ENCODE data around the gene NDEL1. TPM values are rescaled to one million over a fixed set of nuclear protein-coding genes. Genes with fewer than 3 reads are reported as not detected.

The NDEL1 gene
- total RNA-seq, 1 experiment from 2014 or later = 39.2 TPM

- no peak for ATAC-seq
- no TSS peak for BruUV-seq (replicated peaks)
- Histone ChIP-seq H3K9ac (ENCODE audit: low read length) (no peak overlapping the region), H3K27ac (ENCODE audit: low read depth, low read length) (no peak overlapping the region), H3K9me2 (ENCODE audit: insufficient read depth) (no peaks in the 10 kb centered on the region), H3K79me2 (ENCODE audit: insufficient read depth, low read length) (no peaks in the 10 kb centered on the region), H3K9me3 (ENCODE audit: control insufficient read depth in 1 of 2, insufficient read depth in 1 of 2, low read depth in 1 of 2, low read length in 2 of 2) (no peaks in the 10 kb centered on the region), H2AFZ (ENCODE audit: low read depth, low read length, poor library complexity, severe bottlenecking) (no peak overlapping the region), H3K4me2 (ENCODE audit: low read length) (no peak overlapping the region), H4K20me1 (ENCODE audit: insufficient read depth) (no peaks in the 10 kb centered on the region), H3K36me3 (ENCODE audit: control insufficient read depth in 1 of 2, insufficient read depth in 2 of 2, low read length in 2 of 2) (no peaks in the 10 kb centered on the region), H3K4me3 (replicated peaks in 1 of 2; ENCODE audit: low read depth in 1 of 2, low read length in 2 of 2) (no peak overlapping the region), H3K27me3 (ENCODE audit: insufficient read depth, low read length) (peaks cover 6% of the 10 kb centered on the region; the same call in 1 of the 2 replicates), H3K4me1 (ENCODE audit: control insufficient read depth in 1 of 2, insufficient read depth in 2 of 2, low read length in 2 of 2) (peaks cover 6 to 10% of the 10 kb centered on the region in 2 experiments)
- TF ChIP-seq, protein P1, sequence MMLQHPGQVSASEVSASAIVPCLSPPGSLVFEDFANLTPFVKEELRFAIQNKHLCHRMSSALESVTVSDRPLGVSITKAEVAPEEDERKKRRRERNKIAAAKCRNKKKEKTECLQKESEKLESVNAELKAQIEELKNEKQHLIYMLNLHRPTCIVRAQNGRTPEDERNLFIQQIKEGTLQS (IDR thresholded peaks at IDR 0.05) = no peak
- TF ChIP-seq CBX3 (IDR thresholded peaks at IDR 0.05; ENCODE audit: low read depth) (no peak), CEBPB (IDR thresholded peaks at IDR 0.05; ENCODE audit: low read depth) (no peak), ZBTB33 (IDR thresholded peaks at IDR 0.05; ENCODE audit: extremely low read depth, insufficient replicate concordance, low read length) (no peak), YY1 (IDR thresholded peaks at IDR 0.05; ENCODE audit: extremely low read depth, insufficient replicate concordance, low read depth, low read length) (no peak), JUND (IDR thresholded peaks at IDR 0.05) (no peak), FOSL1 (IDR thresholded peaks at IDR 0.05; ENCODE audit: low read depth) (no peak)
- DNase-seq (ENCODE audit: low read depth, low spot score) = no peak
- RAD21 ChIA-PET (ENCODE audit: low non-redundant PET in 1 of 2, low total read pairs in 2 of 2, uncharacterized antibody in 2 of 2, unreplicated experiment in 2 of 2) = no interaction called here
- CTCF ChIA-PET = no interaction called here
- intact Hi-C loops (cut with micrococcal nuclease) = no loop called here
- POLR2A ChIA-PET = interaction anchor here (1.2 kb wide), 1 partner anchor 18 kb away, joined by 3 read pairs; the partner anchor contains the start of gene NDEL1
These were observed 17.9 kb upstream of the NDEL1 start for GRCh38 chr17:8417806-8418205.

DNA sequence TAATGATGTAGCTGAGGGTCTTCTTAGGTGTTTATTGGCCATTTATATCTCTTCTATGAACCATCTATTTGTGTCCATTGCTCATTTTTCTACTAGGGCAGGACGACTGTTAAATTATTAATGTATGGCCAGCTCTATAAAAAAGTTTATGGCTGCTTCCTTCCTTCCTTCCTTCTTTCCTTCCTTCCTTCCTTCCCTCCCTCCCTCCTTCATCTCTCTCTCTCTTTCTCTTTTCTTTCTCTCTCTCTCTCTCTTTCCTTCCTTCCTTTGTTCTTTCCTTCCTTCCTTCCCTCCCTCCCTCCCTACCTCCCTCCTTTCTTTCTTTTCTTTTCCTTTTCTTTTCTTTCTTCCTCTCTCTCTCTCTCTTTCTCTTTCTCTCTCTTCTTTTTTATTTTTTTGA is 17.2 kb upstream of the NDEL1 start:
- peaks cover 6% of the 10 kb centered on the region; the same call in 1 of the 2 replicates for H3K27me3 ChIP-seq (ENCODE audit: insufficient read depth, low read length)
- ChIA-PET POLR2A (no interaction called here), CTCF (no interaction called here), RAD21 (ENCODE audit: low non-redundant PET in 1 of 2, low total read pairs in 2 of 2, uncharacterized antibody in 2 of 2, unreplicated experiment in 2 of 2) (no interaction called here)
- BruUV-seq (replicated peaks) = no TSS peak
- no peak overlapping the region for H3K27ac ChIP-seq (ENCODE audit: low read depth, low read length)
- no peaks in the 10 kb centered on the region for H4K20me1 ChIP-seq (ENCODE audit: insufficient read depth)
- no peaks in the 10 kb centered on the region for H3K36me3 ChIP-seq (ENCODE audit: control insufficient read depth in 1 of 2, insufficient read depth in 2 of 2, low read length in 2 of 2)
- ATAC-seq = no peak
- H3K9me3 ChIP-seq (ENCODE audit: control insufficient read depth in 1 of 2, insufficient read depth in 1 of 2, low read depth in 1 of 2, low read length in 2 of 2) = no peaks in the 10 kb centered on the region
- H3K9ac ChIP-seq (ENCODE audit: low read length) = no peak overlapping the region
- DNase-seq (ENCODE audit: low read depth, low spot score) = no peak
- intact Hi-C loops (cut with micrococcal nuclease) = no loop called here
- no peaks in the 10 kb centered on the region for H3K9me2 ChIP-seq (ENCODE audit: insufficient read depth)
- H3K4me1 ChIP-seq (ENCODE audit: control insufficient read depth in 1 of 2, insufficient read depth in 2 of 2, low read length in 2 of 2) = peaks cover 6 to 10% of the 10 kb centered on the region in 2 experiments
- H3K4me2 ChIP-seq (ENCODE audit: low read length) = no peak overlapping the region; the same call in 1 of the 2 replicates
- no peak overlapping the region for H3K4me3 ChIP-seq (replicated peaks in 1 of 2; ENCODE audit: low read depth in 1 of 2, low read length in 2 of 2)
- H3K79me2 ChIP-seq (ENCODE audit: insufficient read depth, low read length) = no peaks in the 10 kb centered on the region
- no peak overlapping the region for H2AFZ ChIP-seq (ENCODE audit: low read depth, low read length, poor library complexity, severe bottlenecking)
- no peak for TF ChIP-seq SRF (IDR thresholded peaks at IDR 0.05; ENCODE audit: low read depth)
- no peak for TF ChIP-seq POLR2A (IDR thresholded peaks at IDR 0.05; ENCODE audit: borderline replicate concordance, extremely low read depth, insufficient read depth, insufficient read length)
- TF ChIP-seq ZFX (IDR thresholded peaks at IDR 0.05) = no peak
- TF ChIP-seq RAD21 (IDR thresholded peaks at IDR 0.05; ENCODE audit: low read depth) = no peak
- no peak for TF ChIP-seq EZH2 (IDR thresholded peaks at IDR 0.05)
- no peak for TF ChIP-seq EGR1 (IDR thresholded peaks at IDR 0.05; ENCODE audit: low read depth)
- TF ChIP-seq YY1 (IDR thresholded peaks at IDR 0.05; ENCODE audit: extremely low read depth, insufficient replicate concordance, low read depth, low read length) = no peak
- no peak for TF ChIP-seq ZBTB33 (IDR thresholded peaks at IDR 0.05; ENCODE audit: extremely low read depth, insufficient replicate concordance, low read length)
- TF ChIP-seq, protein P2, sequence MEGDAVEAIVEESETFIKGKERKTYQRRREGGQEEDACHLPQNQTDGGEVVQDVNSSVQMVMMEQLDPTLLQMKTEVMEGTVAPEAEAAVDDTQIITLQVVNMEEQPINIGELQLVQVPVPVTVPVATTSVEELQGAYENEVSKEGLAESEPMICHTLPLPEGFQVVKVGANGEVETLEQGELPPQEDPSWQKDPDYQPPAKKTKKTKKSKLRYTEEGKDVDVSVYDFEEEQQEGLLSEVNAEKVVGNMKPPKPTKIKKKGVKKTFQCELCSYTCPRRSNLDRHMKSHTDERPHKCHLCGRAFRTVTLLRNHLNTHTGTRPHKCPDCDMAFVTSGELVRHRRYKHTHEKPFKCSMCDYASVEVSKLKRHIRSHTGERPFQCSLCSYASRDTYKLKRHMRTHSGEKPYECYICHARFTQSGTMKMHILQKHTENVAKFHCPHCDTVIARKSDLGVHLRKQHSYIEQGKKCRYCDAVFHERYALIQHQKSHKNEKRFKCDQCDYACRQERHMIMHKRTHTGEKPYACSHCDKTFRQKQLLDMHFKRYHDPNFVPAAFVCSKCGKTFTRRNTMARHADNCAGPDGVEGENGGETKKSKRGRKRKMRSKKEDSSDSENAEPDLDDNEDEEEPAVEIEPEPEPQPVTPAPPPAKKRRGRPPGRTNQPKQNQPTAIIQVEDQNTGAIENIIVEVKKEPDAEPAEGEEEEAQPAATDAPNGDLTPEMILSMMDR (IDR thresholded peaks at IDR 0.05 in 2 of 3, conservative IDR thresholded peaks at IDR 0.05 in 1 of 3; ENCODE audit: borderline replicate concordance in 1 of 3, insufficient read depth in 1 of 3, low read depth in 2 of 3, low read length in 2 of 3) = no peak
- no peak for TF ChIP-seq JUND (IDR thresholded peaks at IDR 0.05)
- no peak for TF ChIP-seq MAX (IDR thresholded peaks at IDR 0.05)

Data from HCT116 (cell line).